CD4-positive, alpha-beta T cell treated with Interleukin-10 for 1 hour (primary cell): Measurements from ENCODE around the gene RAD23A.
A peak's percentile ranks its signal among the peaks of the same experiment; 100 is the strongest.

Experiments used
- DNase-seq: peaks from one replicate; pipeline ENCODE4 v3.0.0-alpha.2; 2020

The RAD23A gene

GRCh38 chr19:12985049-12985776 lies 39.6 kb downstream of the RAD23A start:
- DNase-seq, result peak; percentile 30

DNA sequence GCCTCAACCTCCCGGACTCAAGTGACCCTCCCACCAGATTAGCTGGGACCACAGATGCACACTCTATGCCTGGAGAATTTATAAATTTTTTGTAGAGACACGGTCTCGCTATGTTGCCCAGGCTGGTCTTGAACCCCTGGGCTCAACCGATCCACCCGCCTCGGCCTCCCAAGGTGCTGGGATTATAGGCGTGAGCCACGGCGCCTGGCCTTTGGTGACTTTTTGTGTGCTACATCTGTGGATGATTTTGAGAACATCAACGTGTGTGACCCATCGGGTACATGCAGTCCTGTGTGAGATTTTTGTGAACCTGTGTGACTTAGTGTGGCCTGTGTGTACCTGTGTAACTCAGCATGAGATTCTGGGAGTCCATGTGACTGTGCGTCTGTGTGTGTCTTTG lies 41.1 kb downstream of the RAD23A start:
- DNase-seq, result no peak

- no peak for DNase-seq
These were observed 41.5 kb downstream of the RAD23A start for GRCh38 chr19:12987190-12987589.

DNA sequence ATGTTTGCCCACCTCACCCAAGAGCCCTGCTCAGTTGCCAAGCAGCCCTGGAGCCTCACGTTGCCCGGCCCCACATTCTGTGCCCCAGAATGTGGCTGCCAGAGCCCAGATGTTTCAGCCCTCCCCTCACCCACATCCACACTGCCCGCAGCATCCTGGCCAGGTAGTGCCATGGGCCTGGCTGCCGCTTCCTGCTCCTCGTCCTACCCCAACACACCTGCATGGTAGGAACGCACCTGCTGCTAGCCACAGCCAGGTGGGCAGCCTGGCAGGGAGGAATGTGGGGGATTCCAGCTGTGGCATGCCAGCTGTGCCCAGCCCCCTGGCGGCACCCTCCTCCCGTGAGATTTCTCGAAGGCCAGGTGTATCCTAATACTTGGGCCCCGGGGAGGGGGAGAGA lies 42.1 kb downstream of the RAD23A start:
- no peak for DNase-seq

DNA sequence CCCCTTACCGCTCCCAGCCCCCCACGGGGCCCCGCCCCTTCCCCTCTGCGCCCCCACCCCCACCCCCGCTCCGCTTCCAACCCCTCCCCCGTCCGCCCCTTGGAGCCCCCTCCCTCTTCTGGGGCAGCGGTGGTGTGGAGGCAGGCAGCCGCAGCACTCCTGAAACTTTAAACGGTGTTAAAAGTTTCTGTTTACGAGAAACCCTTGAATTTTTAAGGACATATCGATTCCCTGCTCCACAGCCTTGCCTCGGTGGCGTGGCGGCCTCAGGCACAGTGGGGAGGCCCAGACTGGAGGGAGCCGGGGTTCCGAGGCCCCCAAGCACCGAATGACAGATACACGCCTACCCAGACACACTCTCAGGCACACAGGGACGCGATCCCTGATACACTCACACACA lies 44.8 kb downstream of the RAD23A start:
- DNase-seq, result no peak

DNA sequence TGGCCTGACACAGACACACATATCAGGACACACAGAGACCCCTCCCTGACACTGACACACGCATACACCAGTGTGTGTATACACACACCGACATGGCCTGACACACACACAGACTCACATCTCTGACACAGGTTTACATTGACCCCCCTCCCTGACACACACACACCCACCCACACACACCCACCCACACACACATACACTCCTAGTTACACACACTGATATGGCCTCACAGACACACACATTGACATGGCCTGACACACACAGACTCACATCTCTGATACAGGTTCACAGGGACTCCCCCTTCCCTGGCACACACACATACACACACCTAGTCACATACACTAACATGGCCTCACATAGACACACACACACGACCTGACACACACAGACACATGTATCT lies 45.2 kb downstream of the RAD23A start:
- DNase-seq, result no peak

GRCh38 chr19:12991296-12991695 lies 45.6 kb downstream of the RAD23A start:
- DNase-seq, result no peak

GRCh38 chr19:12992729-12993128 lies 47.1 kb downstream of the RAD23A start:
- no peak for DNase-seq

DNA sequence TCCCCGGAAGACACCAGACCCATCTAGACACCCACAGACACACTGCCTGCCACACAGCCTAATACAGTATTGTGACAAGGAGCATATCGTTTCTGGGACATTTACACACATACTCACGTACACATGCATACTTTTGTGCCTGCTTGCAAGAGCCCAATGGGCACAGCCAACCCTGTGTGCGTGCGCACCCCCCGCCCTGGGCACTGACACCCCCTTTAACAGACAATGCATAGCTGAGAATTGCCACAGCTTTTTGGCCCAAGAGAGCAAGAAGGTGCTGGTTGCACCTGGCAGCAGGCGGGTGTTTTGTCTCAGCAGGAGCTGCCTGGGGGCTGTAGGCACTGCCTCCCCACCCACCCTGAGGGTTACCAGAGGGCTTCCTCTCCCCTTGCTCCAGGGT lies 47.9 kb downstream of the RAD23A start:
- DNase-seq, result no peak

- DNase-seq, result peak; percentile 72
These were observed 49.3 kb downstream of the RAD23A start, which contains the start of gene NFIX for GRCh38 chr19:12994701-12995595. NFIX (plus strand) TSS chr19:12995475; CDS start chr19:12995838, 363 bp downstream.

GRCh38 chr19:12995596-12996405 lies 50.1 kb downstream of the RAD23A start:
- DNase-seq, result no peak

DNA sequence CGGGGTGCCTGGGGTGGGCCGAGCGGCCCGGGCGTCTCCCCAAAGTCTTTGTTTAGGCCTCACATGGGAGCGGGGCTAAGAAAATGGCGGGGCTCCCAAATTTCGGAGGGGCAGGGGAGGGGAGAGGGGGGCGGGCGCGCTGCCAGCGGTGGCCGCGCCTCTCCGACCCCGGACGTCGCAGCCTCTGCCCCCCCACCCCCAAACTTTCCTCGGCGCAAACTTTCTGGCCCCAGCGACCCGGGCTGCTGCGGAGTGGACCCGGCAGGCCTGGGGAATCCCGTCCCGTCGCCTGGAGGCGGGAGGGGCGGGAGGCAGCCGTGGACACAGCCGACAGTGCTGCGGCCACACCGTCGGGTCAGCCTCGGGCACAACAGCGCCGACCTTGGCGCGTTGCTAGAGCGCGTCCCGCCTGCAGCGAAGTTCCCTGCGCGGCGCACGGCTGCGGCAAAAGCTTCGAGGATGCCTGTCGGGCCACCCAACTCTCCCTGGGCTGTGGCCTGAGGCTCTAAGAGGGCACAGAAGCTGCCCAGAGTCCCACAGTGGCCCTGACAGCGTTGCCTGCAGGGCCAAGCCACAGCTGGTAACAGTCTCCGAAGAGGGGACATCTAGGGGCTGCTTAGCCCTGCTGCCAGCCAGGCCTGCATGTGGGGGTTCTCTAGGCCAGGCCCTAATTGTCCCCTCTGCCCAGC lies 50.9 kb downstream of the RAD23A start:
- DNase-seq, result no peak

- DNase-seq, result no peak
These were observed 51.7 kb downstream of the RAD23A start for GRCh38 chr19:12997179-12997966.

DNA sequence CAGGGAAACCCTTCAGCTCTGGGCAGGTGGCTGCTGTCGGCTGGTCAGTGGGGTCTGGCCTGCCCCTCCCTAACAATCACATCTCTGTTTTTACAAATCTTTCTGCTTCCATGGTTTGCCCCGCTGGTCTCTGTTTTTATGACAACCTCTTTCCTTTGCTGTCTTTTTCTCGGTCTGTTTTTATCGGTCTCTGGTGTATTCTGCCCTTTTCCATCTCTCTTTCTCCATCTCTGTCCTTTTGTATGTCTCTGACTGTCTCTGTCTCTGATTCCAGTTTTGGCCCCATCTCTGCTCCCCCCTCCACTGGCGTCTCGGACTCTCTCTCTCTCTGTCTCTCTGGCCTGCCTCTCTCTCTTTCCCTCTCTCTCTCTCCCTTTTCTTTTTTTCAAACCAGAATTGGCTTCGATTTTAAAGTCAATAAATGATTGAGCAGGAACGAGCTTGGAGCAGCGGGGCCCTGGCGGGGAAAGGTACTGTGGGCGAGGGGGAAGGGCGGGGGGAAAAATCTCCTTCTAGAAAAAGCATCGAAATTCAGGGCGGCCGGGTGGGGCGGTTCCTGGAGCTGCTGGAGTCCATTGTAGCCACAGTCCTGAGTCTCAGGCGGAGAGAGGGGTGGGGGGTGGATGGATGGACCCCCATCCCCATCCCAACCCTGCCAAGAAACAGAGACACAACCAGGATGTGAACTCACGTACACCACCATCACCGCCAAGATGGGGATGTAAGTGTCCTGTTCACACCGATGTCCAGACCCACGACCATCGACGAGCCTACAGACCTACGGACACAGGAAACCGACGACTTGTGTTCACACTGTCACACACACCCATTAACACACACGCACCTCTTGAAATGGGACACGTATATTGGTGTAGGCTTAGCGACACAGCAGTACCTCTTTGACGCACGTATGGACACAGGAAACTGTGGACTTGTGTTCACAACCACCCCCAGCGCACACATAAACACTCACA lies 52.6 kb downstream of the RAD23A start:
- no peak for DNase-seq

GRCh38 chr19:13001166-13001501 lies 55.5 kb downstream of the RAD23A start:
- no peak for DNase-seq

DNA sequence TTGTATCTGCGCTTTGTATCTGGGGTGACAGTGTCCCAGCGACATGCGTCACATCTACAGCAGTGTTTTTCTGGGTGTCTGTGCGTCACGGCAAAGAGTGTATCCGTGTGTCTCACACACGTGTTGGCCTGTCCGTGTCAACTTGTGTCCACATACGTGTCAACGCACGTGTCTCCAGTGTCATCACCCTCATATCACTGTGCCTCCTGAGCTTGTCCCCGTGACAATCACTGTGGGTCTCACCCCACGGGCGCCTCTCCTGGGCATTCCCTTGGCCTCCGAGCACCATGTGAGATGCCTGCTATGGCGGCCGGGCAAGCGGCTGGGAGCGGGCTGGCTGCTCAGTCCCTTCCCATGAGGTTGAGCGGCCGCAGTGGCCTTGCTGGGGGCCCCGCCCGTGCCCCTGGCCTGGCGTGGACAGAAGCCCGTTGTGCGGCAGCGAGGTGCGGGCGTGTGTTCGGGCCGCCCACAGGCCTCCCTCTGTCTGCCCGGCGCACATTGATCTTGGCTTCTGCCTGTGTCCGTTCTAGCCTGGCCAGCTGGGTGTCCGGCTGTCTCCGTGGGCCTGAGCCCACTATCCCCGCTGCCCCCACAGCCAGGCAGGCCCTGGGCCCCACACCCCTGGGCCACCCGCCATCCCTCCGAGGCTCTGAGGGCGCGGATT lies 56.0 kb downstream of the RAD23A start:
- no peak for DNase-seq

GRCh38 chr19:13002166-13002898 lies 56.7 kb downstream of the RAD23A start:
- DNase-seq, result no peak

DNA sequence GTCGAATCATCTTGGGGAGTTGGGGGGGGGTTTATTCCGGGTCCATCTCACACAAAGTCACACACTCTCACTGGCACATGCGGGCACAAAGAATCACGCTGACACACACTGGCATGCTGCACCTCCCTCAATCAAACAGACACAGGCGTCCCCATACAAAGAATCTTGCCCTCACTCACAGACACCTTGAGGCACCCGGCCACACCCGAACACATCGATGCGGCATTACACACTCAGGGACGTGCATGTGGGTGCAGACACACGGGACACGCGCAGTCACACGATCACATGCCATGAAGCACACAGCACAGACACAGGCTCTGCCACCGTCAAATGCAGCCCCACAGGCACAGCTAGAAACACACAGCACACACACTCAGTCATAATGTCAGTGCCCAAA lies 57.4 kb downstream of the RAD23A start:
- DNase-seq, result no peak
